ENCODE measurements around the gene TGFBR1.

The TGFBR1 gene

DNA sequence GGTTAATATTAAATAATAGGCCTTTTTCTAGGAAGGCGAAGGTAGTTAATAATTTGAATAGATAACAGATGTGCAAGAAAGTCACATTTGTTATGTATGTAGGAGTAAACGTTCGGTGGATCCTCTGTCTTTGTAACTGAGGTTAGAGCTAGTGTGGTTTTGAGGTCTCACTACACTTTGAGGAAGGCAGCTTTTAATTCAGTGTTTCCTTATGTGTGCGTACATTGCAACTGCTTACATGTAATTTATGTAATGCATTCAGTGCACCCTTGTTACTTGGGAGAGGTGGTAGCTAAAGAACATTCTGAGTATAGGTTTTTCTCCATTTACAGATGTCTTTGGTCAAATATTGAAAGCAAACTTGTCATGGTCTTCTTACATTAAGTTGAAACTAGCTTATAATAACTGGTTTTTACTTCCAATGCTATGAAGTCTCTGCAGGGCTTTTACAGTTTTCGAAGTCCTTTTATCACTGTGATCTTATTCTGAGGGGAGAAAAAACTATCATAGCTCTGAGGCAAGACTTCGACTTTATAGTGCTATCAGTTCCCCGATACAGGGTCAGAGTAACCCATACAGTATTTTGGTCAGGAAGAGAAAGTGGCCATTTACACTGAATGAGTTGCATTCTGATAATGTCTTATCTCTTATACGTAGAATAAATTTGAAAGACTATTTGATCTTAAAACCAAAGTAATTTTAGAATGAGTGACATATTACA is 45.7 kb downstream of the TGFBR1 start:
- TF ChIP-seq, protein P1, sequence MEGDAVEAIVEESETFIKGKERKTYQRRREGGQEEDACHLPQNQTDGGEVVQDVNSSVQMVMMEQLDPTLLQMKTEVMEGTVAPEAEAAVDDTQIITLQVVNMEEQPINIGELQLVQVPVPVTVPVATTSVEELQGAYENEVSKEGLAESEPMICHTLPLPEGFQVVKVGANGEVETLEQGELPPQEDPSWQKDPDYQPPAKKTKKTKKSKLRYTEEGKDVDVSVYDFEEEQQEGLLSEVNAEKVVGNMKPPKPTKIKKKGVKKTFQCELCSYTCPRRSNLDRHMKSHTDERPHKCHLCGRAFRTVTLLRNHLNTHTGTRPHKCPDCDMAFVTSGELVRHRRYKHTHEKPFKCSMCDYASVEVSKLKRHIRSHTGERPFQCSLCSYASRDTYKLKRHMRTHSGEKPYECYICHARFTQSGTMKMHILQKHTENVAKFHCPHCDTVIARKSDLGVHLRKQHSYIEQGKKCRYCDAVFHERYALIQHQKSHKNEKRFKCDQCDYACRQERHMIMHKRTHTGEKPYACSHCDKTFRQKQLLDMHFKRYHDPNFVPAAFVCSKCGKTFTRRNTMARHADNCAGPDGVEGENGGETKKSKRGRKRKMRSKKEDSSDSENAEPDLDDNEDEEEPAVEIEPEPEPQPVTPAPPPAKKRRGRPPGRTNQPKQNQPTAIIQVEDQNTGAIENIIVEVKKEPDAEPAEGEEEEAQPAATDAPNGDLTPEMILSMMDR (conservative IDR thresholded peaks at IDR 0.05; ENCODE audit: low read depth, low read length), result no peak
- no peak for DNase-seq (ENCODE audit: low read depth)
- H3K4me3 ChIP-seq (ENCODE audit: low read depth, low read length), result no peak overlapping the region

DNA sequence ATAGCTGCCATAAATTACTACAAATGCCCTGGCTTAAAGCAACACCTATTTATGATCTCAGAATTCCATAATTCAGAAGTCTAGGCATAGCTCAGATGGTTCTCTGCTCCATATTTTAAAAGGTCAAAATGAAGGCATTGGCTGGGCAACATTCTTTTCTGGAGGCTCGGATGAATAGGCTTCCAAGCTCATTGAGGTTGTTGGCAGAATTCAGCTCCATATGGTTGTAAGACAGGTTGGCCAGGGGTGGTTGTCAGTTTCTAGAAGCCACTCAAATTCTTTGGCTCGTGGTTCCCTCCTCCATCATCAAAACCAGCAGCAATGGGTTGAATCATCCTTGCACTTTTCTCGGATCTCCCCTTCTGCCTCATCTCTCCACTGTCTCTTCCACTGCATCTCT is 49.4 kb downstream of the TGFBR1 start:
- TF ChIP-seq, protein P1 (conservative IDR thresholded peaks at IDR 0.05; ENCODE audit: low read depth, low read length), result no peak
- H3K4me3 ChIP-seq (ENCODE audit: low read depth, low read length), result no peak overlapping the region
- no peak for DNase-seq (ENCODE audit: low read depth)

- no peak for DNase-seq (ENCODE audit: low read depth)
- TF ChIP-seq, protein P1 (conservative IDR thresholded peaks at IDR 0.05; ENCODE audit: low read depth, low read length), result no peak
- no peak overlapping the region for H3K4me3 ChIP-seq (ENCODE audit: low read depth, low read length)
Measured at GRCh38 chr9:99155736-99156135, 50.8 kb downstream of the TGFBR1 start.

GRCh38 chr9:99158629-99159028 is 53.7 kb downstream of the TGFBR1 start:
- H3K4me3 ChIP-seq (ENCODE audit: low read depth, low read length), result no peak overlapping the region
- TF ChIP-seq, protein P1 (conservative IDR thresholded peaks at IDR 0.05; ENCODE audit: low read depth, low read length), result no peak
- no peak for DNase-seq (ENCODE audit: low read depth)

DNA sequence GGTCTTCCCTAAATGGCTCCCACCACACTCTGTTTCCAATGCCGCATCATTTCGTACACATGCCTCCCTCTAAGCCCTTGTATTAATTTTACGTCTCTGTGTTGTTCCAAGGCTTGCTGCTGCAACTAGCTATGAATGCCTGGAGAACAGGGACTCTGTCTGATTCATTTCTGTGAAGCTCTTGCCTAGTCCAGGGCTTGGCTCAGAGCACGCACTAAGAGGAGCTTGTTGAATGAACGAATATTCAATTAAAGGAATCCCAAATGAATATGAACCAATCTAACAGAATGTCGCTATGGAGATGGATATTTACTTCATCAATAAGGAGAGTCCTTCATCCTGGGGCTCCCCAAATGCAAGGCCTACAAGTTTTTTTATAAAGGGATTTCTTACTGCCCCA is 55.3 kb downstream of the TGFBR1 start:
- TF ChIP-seq, protein P1 (conservative IDR thresholded peaks at IDR 0.05; ENCODE audit: low read depth, low read length), result no peak

DNA sequence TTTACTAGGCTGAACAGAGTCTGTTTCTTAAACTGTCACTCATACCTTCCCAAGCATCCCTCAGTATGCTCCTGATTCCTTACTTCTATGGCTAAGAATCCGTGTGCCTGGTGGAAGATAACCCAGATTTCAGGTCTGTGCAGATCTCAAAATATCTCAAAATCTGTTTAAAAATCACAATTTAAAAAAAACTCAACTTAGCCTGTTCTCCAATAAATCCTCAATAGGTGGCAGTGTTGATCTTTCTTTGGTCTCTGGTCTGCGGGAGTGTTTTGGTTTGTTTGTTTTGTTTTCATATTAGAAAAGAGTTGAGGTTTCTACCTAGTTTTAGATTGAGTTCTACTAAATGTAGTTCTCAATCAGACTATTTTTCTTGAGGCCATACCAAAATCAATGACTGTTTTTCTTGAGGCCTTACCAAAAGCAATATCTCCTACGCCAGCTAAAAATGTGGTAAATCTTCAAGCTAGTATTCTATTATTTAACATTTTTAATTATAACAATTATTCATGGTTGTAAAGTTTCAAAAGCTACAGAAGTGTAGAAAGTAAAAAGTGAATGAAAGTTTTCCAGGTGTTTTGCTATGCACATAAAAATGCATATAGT is 57.9 kb downstream of the TGFBR1 start:
- H3K4me3 ChIP-seq (ENCODE audit: low read depth, low read length), result no peak overlapping the region
- peak; percentile 68 for DNase-seq (ENCODE audit: low read depth)
- TF ChIP-seq, protein P1 (conservative IDR thresholded peaks at IDR 0.05; ENCODE audit: low read depth, low read length), result peak; percentile 68

More for the DNA sequence above, 55.3 kb downstream of the TGFBR1 start:
- no peak overlapping the region for H3K4me3 ChIP-seq (ENCODE audit: low read depth, low read length)
- no peak for DNase-seq (ENCODE audit: low read depth)

DNA sequence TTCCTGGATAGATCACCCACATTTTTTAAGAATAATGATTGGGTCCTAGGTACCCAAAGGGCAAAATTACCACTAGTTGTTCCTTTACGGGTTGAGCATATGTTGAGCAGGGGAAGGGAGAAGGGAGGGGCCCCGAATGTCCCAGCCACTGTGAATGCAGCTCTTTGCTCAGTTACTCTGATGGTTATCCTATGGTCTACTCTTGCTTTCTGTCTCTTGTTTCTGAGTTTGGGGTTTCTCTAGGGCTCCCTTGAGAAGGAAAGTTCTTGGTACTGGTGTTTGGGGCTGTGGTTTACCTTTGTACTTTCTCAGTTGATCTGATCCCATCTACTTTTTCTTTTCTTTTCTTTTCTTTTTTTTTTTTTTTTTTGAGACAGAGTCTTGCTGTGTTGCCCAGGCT is 61.2 kb downstream of the TGFBR1 start:
- H3K4me3 ChIP-seq (ENCODE audit: low read depth, low read length), result no peak overlapping the region
- no peak for DNase-seq (ENCODE audit: low read depth)
- TF ChIP-seq, protein P1 (conservative IDR thresholded peaks at IDR 0.05; ENCODE audit: low read depth, low read length), result no peak
